Measurements from ENCODE around the gene KLRF1.

- TF ChIP-seq CBX3 (IDR thresholded peaks at IDR 0.05; ENCODE audit: low read depth), result no peak
- TF ChIP-seq CTCF (IDR thresholded peaks at IDR 0.05 in 2 of 3, conservative IDR thresholded peaks at IDR 0.05 in 1 of 3; ENCODE audit: borderline replicate concordance in 1 of 3, insufficient read depth in 1 of 3, low read depth in 2 of 3, low read length in 2 of 3), result no peak
- TF ChIP-seq POLR2AphosphoS5 (IDR thresholded peaks at IDR 0.05; ENCODE audit: low read depth, low read length), result no peak
- no peak for TF ChIP-seq POLR2A (IDR thresholded peaks at IDR 0.05; ENCODE audit: borderline replicate concordance, extremely low read depth, insufficient read depth, insufficient read length)
- no peak for TF ChIP-seq EZH2 (IDR thresholded peaks at IDR 0.05)
- TF ChIP-seq, protein P1, sequence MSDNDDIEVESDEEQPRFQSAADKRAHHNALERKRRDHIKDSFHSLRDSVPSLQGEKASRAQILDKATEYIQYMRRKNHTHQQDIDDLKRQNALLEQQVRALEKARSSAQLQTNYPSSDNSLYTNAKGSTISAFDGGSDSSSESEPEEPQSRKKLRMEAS (IDR thresholded peaks at IDR 0.05), result no peak
- no peak for TF ChIP-seq SP1 (IDR thresholded peaks at IDR 0.05; ENCODE audit: low read depth)
- no peak for TF ChIP-seq RAD21 (IDR thresholded peaks at IDR 0.05; ENCODE audit: low read depth)
Measured at GRCh38 chr12:9851927-9852326, 24.6 kb downstream of the KLRF1 start.
